CD4-positive, alpha-beta T cell treated with Interleukin-4 for 1 hour (primary cell): ENCODE data around the gene PHLDA2.

Source experiments
- DNase-seq, 2 donors: peaks; one replicate each; pipeline ENCODE4 v3.0.0-alpha.2; 2020 to 2022

The PHLDA2 gene, protein sequence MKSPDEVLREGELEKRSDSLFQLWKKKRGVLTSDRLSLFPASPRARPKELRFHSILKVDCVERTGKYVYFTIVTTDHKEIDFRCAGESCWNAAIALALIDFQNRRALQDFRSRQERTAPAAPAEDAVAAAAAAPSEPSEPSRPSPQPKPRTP

DNA sequence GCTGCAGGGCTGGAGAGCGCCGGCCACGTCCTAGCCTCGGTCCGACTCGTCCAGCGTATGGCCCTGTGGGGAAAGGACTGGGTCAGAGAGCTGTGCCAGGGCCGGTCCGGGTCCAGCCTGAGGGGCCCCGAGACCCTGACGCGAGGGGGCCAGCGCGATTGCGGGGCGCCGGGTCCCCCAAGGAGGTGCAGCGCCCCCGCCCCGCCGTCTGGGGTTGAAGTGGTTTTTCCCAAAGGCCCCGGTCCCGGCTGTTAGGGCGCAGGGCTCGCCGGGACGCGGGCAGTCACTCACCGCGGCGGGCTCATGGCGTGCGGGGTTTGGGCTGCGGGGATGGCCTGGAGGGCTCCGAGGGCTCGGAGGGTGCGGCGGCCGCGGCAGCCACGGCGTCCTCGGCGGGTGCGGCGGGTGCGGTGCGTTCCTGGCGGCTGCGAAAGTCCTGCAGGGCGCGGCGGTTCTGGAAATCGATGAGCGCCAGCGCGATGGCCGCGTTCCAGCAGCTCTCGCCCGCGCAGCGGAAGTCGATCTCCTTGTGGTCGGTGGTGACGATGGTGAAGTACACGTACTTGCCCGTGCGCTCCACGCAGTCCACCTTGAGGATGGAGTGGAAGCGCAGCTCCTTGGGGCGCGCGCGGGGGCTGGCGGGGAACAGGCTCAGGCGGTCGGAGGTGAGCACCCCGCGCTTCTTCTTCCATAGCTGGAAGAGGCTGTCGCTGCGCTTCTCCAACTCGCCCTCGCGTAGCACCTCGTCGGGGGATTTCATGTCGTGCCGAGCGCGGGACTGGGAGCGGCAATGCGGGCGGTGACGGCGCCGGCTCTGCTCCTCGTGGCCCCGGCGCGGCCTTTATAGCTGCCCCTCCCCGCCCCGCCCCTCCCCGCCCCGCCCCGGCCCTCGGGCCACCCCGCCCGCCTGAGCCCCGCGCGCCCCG lies at the start of gene PHLDA2:
PHLDA2 (minus strand) TSS at position 816 of the 926 bp plus-strand sequence; CDS start at position 760, 56 bp downstream.
- DNase-seq: peak; percentile 63 to 64

GRCh38 chr11:2977113-2977512 lies 47.9 kb upstream of the PHLDA2 start:
- DNase-seq: no peak

- DNase-seq: no peak
Observed at GRCh38 chr11:2976294-2977063, 47.3 kb upstream of the PHLDA2 start.

GRCh38 chr11:2975594-2975993 lies 46.4 kb upstream of the PHLDA2 start:
- DNase-seq: peak; percentile 58 to 59

GRCh38 chr11:2974272-2974671 lies 45.1 kb upstream of the PHLDA2 start:
- DNase-seq: no peak

DNA sequence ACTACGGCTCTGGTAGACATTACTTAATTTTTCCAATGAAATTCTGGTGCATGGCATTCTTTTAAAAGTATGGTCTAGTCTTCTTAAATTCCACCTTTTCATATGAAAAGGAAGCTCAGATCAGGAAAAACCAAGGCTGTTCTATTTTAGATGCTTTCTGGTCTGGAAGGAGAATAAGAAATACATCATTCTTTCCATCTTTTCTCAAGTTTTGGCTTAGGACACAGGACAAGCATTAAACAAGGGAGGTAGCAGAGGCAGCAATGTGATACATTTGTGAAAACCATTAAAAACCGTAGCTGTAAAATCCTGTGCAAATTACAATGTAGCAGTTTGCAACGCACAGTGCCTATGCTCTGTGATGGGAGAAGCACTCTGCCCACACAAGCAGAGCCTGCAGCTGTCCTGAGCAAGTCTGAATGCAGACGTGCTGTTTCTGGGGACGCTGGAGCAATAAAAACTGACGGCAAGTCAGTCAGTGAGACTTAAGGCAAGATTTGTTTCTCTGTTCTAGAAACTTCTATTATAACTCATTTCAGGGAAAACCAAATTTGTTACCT lies 39.2 kb upstream of the PHLDA2 start:
- no peak for DNase-seq

- no peak for DNase-seq
Observed at GRCh38 chr11:2964782-2965181, 35.6 kb upstream of the PHLDA2 start.

DNA sequence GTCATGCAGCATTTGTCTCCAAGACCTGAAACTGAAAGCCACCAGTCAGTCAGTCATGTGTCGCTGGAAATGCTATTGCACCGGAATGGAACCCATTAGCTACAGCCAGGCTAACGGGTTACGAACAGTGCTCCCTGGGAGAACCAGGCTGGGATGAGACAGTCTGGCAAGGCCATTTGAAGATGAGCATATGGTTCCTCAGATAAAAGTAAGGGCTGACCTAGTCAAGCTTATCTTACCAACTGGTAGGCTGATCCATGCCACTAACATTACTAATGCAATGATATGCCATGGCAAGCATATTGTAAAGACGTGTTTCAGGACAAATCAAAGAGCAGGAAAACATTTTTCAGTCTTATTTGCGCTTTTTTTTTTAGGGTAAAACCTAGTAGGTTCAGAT lies 34.5 kb upstream of the PHLDA2 start:
- no peak for DNase-seq

- DNase-seq: no peak
Observed at GRCh38 chr11:2963112-2963754, 34.0 kb upstream of the PHLDA2 start.

GRCh38 chr11:2961080-2961479 lies 31.9 kb upstream of the PHLDA2 start:
- DNase-seq: no peak

DNA sequence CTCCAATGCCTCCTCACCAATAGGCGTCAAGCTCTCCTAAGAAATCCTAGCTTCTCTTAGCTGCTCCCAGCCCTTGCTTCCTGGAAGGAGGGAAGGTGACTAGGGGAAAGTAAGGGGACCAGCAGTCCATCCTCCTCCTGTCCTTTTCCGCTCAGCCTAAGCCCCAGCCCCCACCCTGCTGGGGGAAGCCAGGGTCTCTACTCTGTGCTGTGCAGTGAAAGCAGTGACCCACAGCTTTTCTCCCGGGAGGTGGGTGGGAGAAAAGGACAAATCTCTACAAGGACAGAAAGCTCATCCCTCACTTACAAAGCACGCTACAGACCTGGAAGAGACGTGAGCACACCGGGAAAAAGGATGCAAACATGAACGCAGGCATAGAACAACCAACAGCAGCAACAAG lies 30.9 kb upstream of the PHLDA2 start:
- DNase-seq: no peak

DNA sequence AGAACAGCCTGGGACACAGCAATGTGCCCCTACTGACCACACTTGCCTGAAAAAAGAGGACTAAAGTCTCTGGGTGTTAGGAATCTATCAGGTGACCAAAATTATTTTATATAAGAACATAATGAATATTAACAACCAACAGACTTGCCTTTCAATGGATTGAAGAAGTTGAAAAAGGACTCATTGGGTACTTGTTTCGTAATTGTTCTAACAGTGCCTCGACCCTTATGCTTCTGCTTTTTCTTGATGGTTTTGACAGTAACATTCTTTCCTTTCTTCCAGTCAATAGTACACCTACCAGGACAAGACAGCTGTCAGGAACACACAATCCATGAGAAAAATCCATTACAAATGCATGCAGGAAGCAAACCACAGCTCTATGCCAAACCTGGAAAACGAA lies 29.0 kb upstream of the PHLDA2 start:
- DNase-seq: no peak

- DNase-seq: no peak
Observed at GRCh38 chr11:2955906-2956476, 26.8 kb upstream of the PHLDA2 start.

- DNase-seq: no peak
Observed at GRCh38 chr11:2954263-2954662, 25.0 kb upstream of the PHLDA2 start.

- DNase-seq: no peak
Observed at GRCh38 chr11:2952290-2952689, 23.1 kb upstream of the PHLDA2 start.

GRCh38 chr11:2951231-2952110 lies 22.3 kb upstream of the PHLDA2 start:
- no peak for DNase-seq

DNA sequence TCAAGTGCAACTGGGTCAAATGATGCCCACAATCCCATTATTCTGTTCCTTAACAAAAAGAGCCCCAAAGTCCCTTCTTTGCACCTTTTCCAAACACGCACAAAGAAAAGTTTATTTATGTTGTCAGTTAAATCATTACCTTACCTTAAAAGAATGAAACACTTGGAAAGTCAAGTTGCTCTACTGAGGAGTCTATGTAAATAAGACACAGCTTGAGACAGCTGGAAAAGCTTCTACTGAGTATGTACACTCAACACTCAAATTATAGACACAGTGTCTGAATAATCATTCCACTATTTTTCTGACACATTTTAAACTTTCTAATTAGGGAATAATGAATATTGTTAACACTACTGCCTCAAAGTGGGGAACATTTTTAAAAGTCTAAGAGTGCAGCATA lies 21.6 kb upstream of the PHLDA2 start:
- no peak for DNase-seq

GRCh38 chr11:2949920-2950319 lies 20.7 kb upstream of the PHLDA2 start:
- DNase-seq: no peak

GRCh38 chr11:2947744-2948143 lies 18.5 kb upstream of the PHLDA2 start:
- DNase-seq: no peak

GRCh38 chr11:2945757-2946287 lies 16.6 kb upstream of the PHLDA2 start:
- DNase-seq: no peak
